NCI-H526 treated with DMSO at 0.1 percent for 48 hours (cell line): ENCODE results near the gene RBM15.

Experiments
- DNase-seq: peaks from one replicate; lab custom pipeline; 2025; lab: John Stamatoyannopoulos, UW

Gene RBM15

GRCh38 chr1:110319332-110320167, 19.6 kb upstream of the RBM15 start:
- no peak for DNase-seq

DNA sequence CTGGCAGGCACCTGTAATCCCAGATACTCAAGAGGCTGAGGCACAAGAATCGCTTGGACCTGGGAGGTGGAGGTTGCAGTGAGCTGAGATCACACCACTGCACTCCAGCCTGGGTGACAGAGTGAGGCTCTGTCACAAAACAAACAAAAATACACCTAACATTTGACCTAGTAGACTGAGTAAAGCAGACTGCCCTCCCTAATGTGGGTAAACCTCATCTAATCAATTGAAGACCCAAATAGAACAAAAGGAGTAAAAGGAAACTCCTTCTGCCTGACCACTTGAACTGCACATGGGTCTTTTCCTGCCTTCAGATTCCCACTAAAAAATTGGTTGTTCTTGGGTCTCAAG, 19.0 kb upstream of the RBM15 start:
- DNase-seq = no peak

GRCh38 chr1:110321045-110321444, 18.1 kb upstream of the RBM15 start:
- DNase-seq = no peak

DNA sequence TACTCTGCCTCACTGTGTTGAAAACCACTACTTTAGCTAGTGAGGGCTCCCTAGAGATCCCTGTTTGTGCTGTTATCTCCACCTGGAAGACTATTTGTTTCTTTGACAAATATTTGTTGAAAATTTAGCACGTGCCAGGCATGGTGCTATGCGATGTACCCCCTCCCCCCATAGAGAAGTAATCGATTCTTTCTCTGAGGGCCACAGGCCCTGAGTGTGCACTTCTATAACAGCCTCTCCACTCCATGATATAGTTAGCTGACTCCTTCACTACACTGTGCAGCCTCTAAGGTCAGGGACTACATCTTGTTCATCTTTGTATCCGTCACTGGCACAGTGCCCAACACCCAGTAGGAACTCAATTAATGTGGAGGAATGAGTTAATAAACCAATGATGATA, 17.3 kb upstream of the RBM15 start:
- no peak for DNase-seq

- no peak for DNase-seq
These were observed 14.5 kb upstream of the RBM15 start for GRCh38 chr1:110324667-110325066.

GRCh38 chr1:110326826-110327225, 12.4 kb upstream of the RBM15 start:
- DNase-seq = no peak

- DNase-seq = no peak
These were observed 10.9 kb upstream of the RBM15 start for GRCh38 chr1:110328274-110328673.

- no peak for DNase-seq
These were observed 10.5 kb upstream of the RBM15 start for GRCh38 chr1:110328700-110329099.

- no peak for DNase-seq
These were observed 3.9 kb upstream of the RBM15 start for GRCh38 chr1:110335265-110335664.

- no peak for DNase-seq
These were observed 2.7 kb upstream of the RBM15 start for GRCh38 chr1:110336300-110337039.

GRCh38 chr1:110337704-110338308, 1.4 kb upstream of the RBM15 start:
- DNase-seq = peak; percentile 85

DNA sequence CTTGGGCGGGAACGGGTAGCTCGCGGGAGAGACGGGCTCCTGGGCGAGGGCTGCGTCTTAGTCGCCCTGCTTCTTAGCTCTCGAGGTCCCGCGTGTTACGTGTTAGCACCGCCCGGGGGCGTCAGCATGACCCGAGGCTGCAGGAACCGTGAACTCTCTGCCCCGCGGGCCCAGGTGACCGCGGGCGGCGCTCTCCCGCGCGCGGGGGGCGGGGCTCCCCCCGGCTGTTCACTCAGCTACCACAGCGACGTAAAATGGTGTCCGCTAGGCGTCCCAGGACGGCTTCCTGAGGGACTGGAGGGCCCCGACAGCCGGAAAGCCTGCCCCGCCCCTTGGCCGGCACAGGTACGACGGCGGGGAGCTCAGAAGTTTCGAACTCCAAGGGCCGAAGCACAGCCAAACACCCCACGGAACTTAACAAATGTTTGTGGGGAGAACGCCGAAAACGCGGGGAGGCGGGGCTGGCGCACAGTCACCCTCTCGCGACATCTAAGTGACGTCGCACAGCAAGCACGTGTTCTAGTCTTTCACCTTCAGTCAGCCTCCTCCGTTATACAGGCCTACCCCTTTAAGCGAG, 780 bp upstream of the RBM15 start:
- DNase-seq = no peak

DNA sequence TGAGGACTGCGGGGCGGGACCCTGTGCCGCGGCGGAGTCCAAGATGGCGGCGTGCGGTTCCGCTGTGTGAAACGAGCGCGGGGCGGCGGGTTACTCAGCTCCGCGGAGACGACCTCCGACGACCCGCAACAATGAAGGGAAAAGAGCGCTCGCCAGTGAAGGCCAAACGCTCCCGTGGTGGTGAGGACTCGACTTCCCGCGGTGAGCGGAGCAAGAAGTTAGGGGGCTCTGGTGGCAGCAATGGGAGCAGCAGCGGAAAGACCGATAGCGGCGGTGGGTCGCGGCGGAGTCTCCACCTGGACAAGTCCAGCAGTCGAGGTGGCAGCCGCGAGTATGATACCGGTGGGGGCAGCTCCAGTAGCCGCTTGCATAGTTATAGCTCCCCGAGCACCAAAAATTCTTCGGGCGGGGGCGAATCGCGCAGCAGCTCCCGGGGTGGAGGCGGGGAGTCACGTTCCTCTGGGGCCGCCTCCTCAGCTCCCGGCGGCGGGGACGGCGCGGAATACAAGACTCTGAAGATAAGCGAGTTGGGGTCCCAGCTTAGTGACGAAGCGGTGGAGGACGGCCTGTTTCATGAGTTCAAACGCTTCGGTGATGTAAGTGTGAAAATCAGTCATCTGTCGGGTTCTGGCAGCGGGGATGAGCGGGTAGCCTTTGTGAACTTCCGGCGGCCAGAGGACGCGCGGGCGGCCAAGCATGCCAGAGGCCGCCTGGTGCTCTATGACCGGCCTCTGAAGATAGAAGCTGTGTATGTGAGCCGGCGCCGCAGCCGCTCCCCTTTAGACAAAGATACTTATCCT, 430 bp downstream of the RBM15 start:
- no peak for DNase-seq

- DNase-seq = no peak
These were observed 961 bp downstream of the RBM15 start for GRCh38 chr1:110340207-110340468.

- peak; percentile 33 for DNase-seq
These were observed 2.1 kb downstream of the RBM15 start for GRCh38 chr1:110341146-110341871.

GRCh38 chr1:110341872-110342331, 2.7 kb downstream of the RBM15 start:
- no peak for DNase-seq

DNA sequence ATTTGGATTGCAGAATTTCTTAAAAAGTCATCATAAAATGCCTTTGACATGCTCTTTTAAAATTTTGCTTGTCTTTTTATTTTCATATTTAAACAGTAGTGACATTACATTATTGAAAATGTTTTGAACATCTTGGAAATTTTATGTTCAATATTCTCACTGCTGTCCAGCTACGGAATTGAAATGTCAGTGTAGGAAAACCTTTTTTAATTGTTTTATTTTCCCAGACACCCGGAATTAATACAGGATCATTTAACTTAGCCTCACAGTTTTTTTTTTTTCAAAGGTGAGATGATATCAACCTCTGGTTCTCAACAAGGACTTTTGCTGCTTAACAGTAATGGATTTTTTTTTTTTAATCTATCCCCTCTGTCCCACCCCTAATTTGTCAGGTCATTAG, 4.1 kb downstream of the RBM15 start:
- DNase-seq = no peak

GRCh38 chr1:110344152-110344551, 5.0 kb downstream of the RBM15 start:
- DNase-seq = no peak

GRCh38 chr1:110345480-110345879, 6.3 kb downstream of the RBM15 start:
- no peak for DNase-seq

- DNase-seq = no peak
These were observed 7.5 kb downstream of the RBM15 start for GRCh38 chr1:110346690-110347089.

DNA sequence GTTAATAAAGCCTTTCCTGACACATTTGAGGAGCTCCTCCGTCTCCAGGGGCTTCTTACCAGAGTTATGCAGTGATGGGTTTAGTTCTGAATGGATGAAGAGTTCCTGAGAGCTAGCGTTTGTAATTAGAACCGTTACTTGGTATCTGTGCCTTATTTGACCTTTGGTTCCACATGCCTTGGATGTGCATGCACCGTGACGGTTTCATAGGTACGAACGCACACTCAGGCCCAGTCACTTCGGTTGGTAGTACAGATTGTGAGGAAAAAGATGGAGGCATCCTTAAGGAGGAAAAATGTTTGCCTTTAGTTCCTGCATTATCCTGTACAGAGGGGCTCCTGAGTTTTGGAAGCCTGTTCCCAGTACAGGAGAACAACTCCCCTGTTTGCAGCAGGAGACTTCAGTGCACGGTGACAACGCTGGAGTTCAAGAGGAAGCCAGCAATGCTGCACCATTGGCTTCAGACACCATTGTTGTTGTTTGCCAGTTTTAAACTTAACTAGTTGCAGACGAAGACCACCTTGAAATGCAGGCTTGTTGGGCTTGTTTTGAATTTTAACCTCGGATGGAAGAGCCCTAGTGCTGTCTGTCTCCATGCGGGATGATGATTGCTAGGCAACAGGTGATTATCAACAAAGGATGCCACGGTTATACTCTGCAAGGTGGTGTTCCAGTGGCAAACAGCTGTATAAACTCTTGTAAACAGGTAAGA, 8.2 kb downstream of the RBM15 start:
- DNase-seq = no peak
